Panc1 (cell line): ENCODE data around the gene NKRF. TPM values are rescaled to one million over a fixed set of nuclear protein-coding genes. Genes with fewer than 3 reads are reported as not detected.

Experiments used
- ATAC-seq: fragments of 200-7000 bp; cut with Tn5 transposase; 2 replicates; pipeline ENCODE4 v1.9.1; 2020; ENCODE audit warnings: mild to moderate bottlenecking, moderate library complexity
- BruUV-seq: library from RNA; stranded (reverse); fragments of 400-500 nt; replicated peaks from 2 replicates; lab custom pipeline; 2021; lab: Mats Ljungman, UMichigan
- CTCF ChIA-PET: fragments of 300-600 bp; sonication (Branson Sonifier 250); formaldehyde crosslinking; loops from one replicate; lab custom pipeline; 2022; ENCODE audit warnings: antibody characterized with exemption; lab: Charles Lee
- POLR2A ChIA-PET: fragments of 300-600 bp; sonication (Branson Sonifier 250); formaldehyde crosslinking; loops from one replicate; lab custom pipeline; 2022; ENCODE audit warnings: antibody characterized with exemption; lab: Charles Lee
- DNase-seq: peaks from one replicate; pipeline ENCODE4 v3.0.0-alpha.2; 2010; ENCODE audit warnings: low read depth, low spot score
- H3K27ac ChIP-seq: 2 replicates; pipeline ENCODE4 v1.5.1; 2011; ENCODE audit warnings: mild to moderate bottlenecking, low read length, inconsistent platforms
- H3K27me3 ChIP-seq: fragments of 200-500 bp; sonication (Bioruptor generic); 2 replicates; pipeline ENCODE4 v1.6.0; 2014; ENCODE audit warnings: low read length, inconsistent platforms; ENCODE audit not compliant: control insufficient read depth, insufficient read depth
- H3K36me3 ChIP-seq: fragments of 200-500 bp; sonication (Bioruptor generic); 2 replicates; pipeline ENCODE4 v1.5.1; 2014; ENCODE audit warnings: inconsistent platforms, mild to moderate bottlenecking, low read length, moderate library complexity; ENCODE audit not compliant: control insufficient read depth, insufficient read depth
- H3K4me1 ChIP-seq: 2 replicates; pipeline ENCODE4 v1.5.1; 2011; ENCODE audit warnings: inconsistent platforms, mild to moderate bottlenecking, low read length, moderate library complexity; ENCODE audit not compliant: control insufficient read depth, insufficient read depth
- H3K4me3 ChIP-seq, 2 experiments: 2 replicates each; pipeline ENCODE4 v1.5.1; 2011 to 2012; ENCODE audit warnings: low read depth in 2 of 2, low read length in 2 of 2, mild to moderate bottlenecking in 2 of 2, inconsistent platforms in 1 of 2, moderate library complexity in 1 of 2
- H3K9me3 ChIP-seq: fragments of 200-500 bp; sonication (Bioruptor generic); 2 replicates; pipeline ENCODE4 v1.5.1; 2014; ENCODE audit warnings: low read depth, mild to moderate bottlenecking, inconsistent platforms, low read length, moderate library complexity; ENCODE audit not compliant: control insufficient read depth, insufficient read depth
- POLR2AphosphoS5 ChIP-seq: IDR thresholded peaks from 2 replicates; pipeline ENCODE4 v1.6.1; 2012; ENCODE audit warnings: mild to moderate bottlenecking, low read depth, low read length, moderate library complexity
- SIN3A ChIP-seq: IDR thresholded peaks from 2 replicates; pipeline ENCODE4 v1.6.1; 2012; ENCODE audit warnings: low read depth, mild to moderate bottlenecking, low read length, moderate library complexity, borderline replicate concordance; ENCODE audit not compliant: insufficient read depth
- TCF7L2 ChIP-seq: IDR thresholded peaks from 2 replicates; pipeline ENCODE4 v1.6.1; 2011; ENCODE audit warnings: mild to moderate bottlenecking, low read depth, low read length, inconsistent platforms
- in situ Hi-C: cut with HindIII; loops from 2 replicates; pipeline ENCODE4 v1.10.0; 2016; ENCODE audit warnings: low sequenced_read_pairs, low pct_unique_long_range_greater_than_20kb
- intact Hi-C: fragments of 100-400 bp; cut with micrococcal nuclease; formaldehyde crosslinking; loops from one replicate; pipeline ENCODE4 v1.10.0; 2022; ENCODE audit not compliant: unreplicated experiment
- total RNA-seq: library from RNA; stranded (reverse); gene quantifications from one replicate; pipeline ENCODE4 v1.2.1, GENCODE V29; 2021; ENCODE audit not compliant: unreplicated experiment
- TF ChIP-seq, protein P1 (sequence below): fragments of 450-650 bp; IDR thresholded peaks from 2 replicates; pipeline ENCODE4 v1.5.1; 2017; ENCODE audit warnings: mild to moderate bottlenecking
- TF ChIP-seq, protein P2 (sequence below), 2 experiments: IDR thresholded peaks; 2 replicates each; pipeline ENCODE4 v1.6.1; 2011 to 2012; ENCODE audit warnings: low read depth in 2 of 2, control low read depth in 1 of 2, low read length in 1 of 2, mild to moderate bottlenecking in 1 of 2, moderate library complexity in 1 of 2; ENCODE audit not compliant: insufficient read depth in 1 of 2

NKRF gene
- total RNA-seq, 1 experiment from 2014 or later, result 25.5 TPM

- TF ChIP-seq SIN3A (no peak), POLR2AphosphoS5 (no peak), TCF7L2 (no peak)
- TF ChIP-seq, protein P1, sequence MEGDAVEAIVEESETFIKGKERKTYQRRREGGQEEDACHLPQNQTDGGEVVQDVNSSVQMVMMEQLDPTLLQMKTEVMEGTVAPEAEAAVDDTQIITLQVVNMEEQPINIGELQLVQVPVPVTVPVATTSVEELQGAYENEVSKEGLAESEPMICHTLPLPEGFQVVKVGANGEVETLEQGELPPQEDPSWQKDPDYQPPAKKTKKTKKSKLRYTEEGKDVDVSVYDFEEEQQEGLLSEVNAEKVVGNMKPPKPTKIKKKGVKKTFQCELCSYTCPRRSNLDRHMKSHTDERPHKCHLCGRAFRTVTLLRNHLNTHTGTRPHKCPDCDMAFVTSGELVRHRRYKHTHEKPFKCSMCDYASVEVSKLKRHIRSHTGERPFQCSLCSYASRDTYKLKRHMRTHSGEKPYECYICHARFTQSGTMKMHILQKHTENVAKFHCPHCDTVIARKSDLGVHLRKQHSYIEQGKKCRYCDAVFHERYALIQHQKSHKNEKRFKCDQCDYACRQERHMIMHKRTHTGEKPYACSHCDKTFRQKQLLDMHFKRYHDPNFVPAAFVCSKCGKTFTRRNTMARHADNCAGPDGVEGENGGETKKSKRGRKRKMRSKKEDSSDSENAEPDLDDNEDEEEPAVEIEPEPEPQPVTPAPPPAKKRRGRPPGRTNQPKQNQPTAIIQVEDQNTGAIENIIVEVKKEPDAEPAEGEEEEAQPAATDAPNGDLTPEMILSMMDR, result no peak
- TF ChIP-seq, protein P2, sequence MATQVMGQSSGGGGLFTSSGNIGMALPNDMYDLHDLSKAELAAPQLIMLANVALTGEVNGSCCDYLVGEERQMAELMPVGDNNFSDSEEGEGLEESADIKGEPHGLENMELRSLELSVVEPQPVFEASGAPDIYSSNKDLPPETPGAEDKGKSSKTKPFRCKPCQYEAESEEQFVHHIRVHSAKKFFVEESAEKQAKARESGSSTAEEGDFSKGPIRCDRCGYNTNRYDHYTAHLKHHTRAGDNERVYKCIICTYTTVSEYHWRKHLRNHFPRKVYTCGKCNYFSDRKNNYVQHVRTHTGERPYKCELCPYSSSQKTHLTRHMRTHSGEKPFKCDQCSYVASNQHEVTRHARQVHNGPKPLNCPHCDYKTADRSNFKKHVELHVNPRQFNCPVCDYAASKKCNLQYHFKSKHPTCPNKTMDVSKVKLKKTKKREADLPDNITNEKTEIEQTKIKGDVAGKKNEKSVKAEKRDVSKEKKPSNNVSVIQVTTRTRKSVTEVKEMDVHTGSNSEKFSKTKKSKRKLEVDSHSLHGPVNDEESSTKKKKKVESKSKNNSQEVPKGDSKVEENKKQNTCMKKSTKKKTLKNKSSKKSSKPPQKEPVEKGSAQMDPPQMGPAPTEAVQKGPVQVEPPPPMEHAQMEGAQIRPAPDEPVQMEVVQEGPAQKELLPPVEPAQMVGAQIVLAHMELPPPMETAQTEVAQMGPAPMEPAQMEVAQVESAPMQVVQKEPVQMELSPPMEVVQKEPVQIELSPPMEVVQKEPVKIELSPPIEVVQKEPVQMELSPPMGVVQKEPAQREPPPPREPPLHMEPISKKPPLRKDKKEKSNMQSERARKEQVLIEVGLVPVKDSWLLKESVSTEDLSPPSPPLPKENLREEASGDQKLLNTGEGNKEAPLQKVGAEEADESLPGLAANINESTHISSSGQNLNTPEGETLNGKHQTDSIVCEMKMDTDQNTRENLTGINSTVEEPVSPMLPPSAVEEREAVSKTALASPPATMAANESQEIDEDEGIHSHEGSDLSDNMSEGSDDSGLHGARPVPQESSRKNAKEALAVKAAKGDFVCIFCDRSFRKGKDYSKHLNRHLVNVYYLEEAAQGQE (IDR thresholded peaks at IDR 0.05; ENCODE audit: insufficient read depth in 1 of 2, low read depth in 2 of 2, low read length in 1 of 2), result no peak
- no TSS peak for BruUV-seq
- CTCF ChIA-PET, result no interaction called here
These were observed 18.9 kb upstream of the NKRF start for GRCh38 chrX:119624951-119625668.

DNA sequence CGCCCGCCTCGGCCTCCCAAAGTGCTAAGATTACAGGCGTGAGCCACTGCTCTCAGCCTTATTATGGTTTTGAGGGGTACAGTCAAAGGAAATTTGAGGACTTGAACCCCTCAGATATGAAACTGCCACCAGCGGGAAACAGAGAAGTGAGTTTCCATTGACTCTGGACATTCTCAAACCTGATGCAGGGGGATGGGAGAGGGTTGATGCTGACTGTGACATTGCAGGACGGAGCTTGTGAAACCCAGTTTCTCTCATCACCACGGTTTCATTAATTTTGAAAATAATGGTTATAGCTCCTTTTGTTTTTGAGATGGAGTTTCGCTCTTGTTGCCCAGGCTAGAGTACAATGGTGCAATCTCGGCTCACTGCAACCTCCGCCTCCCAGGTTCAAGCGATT, 18.2 kb upstream of the NKRF start:
- no peaks in the 10 kb centered on the region for H3K9me3 ChIP-seq
- TF ChIP-seq TCF7L2 (no peak), POLR2AphosphoS5 (no peak), SIN3A (no peak)
- TF ChIP-seq, protein P1, result no peak
- TF ChIP-seq, protein P2 (IDR thresholded peaks at IDR 0.05; ENCODE audit: insufficient read depth in 1 of 2, low read depth in 2 of 2, low read length in 1 of 2), result no peak
- ATAC-seq (no peak), DNase-seq (no peak)
- BruUV-seq, result no TSS peak
- peaks cover 5% of the 10 kb centered on the region for H3K4me1 ChIP-seq
- no peaks in the 10 kb centered on the region for H3K27me3 ChIP-seq
- no peak overlapping the region for H3K4me3 ChIP-seq
- no peaks in the 10 kb centered on the region for H3K36me3 ChIP-seq
- intact Hi-C loops (no loop called here), in situ Hi-C loops (no loop called here)
- no peak overlapping the region for H3K27ac ChIP-seq
- ChIA-PET POLR2A (no interaction called here), CTCF (interaction anchor here (0.6 kb wide), 1 partner anchor 13 kb away, joined by 5 read pairs; no protein-coding TSS in a partner anchor)

More at GRCh38 chrX:119624951-119625668, 18.9 kb upstream of the NKRF start:
- no peaks in the 10 kb centered on the region for H3K36me3 ChIP-seq
- no peaks in the 10 kb centered on the region for H3K27me3 ChIP-seq
- DNase-seq (no peak), ATAC-seq (no peak)
- peaks cover 5% of the 10 kb centered on the region for H3K4me1 ChIP-seq
- no peak overlapping the region for H3K27ac ChIP-seq
- POLR2A ChIA-PET, result no interaction called here
- no peak overlapping the region for H3K4me3 ChIP-seq
- intact Hi-C loops (no loop called here), in situ Hi-C loops (no loop called here)
- H3K9me3 ChIP-seq, result no peaks in the 10 kb centered on the region
